Left ventricle myocardium inferior (tissue), 1 donor: ENCODE data around the gene APBA1. TPM values are rescaled to one million over a fixed set of nuclear protein-coding genes. Genes with fewer than 3 reads are reported as not detected.

ENCODE experiments used
- DNase-seq: peaks from one replicate; pipeline ENCODE4 v3.0.0-alpha.2; 2020
- H3K27ac ChIP-seq: fragments of 200-600 bp; replicated peaks from 2 replicates; pipeline ENCODE4 v1.8.0; 2021
- H3K27me3 ChIP-seq: fragments of 200-600 bp; 2 replicates; pipeline ENCODE4 v1.8.0; 2021; ENCODE audit warnings: low read depth
- H3K36me3 ChIP-seq: fragments of 200-600 bp; 2 replicates; pipeline ENCODE4 v1.8.0; 2021
- H3K4me1 ChIP-seq: fragments of 200-600 bp; 2 replicates; pipeline ENCODE4 v1.8.0; 2021
- H3K4me3 ChIP-seq: fragments of 200-600 bp; 2 replicates; pipeline ENCODE4 v1.8.0; 2021; ENCODE audit warnings: mild to moderate bottlenecking, moderate library complexity
- H3K9me3 ChIP-seq: fragments of 200-600 bp; replicated peaks from 2 replicates; pipeline ENCODE4 v1.8.0; 2021
- intact Hi-C: fragments of 100-400 bp; cut with micrococcal nuclease; formaldehyde crosslinking; loops from one replicate; pipeline ENCODE4 v1.11.0; 2022
- total RNA-seq: library from RNA; stranded (reverse); fragmentation: NEBNext Ultra II Directional; extraction: Animal tissue kit (Norgen Biotek cat#: 25700); gene quantifications from one replicate; pipeline ENCODE4 v1.2.1, GENCODE V29; 2021
- TF ChIP-seq, protein P1 (sequence below): fragments of 200-600 bp; IDR thresholded peaks from 2 replicates; pipeline ENCODE4 v1.8.0; 2021; ENCODE audit warnings: antibody characterized with exemption, mild to moderate bottlenecking, borderline replicate concordance
- donor health status: DM: no; HTN: yes; CAD: no; lungs with severe emphysema.

Gene APBA1
- total RNA-seq, 1 donor from 2014 or later: 3.0 TPM

DNA sequence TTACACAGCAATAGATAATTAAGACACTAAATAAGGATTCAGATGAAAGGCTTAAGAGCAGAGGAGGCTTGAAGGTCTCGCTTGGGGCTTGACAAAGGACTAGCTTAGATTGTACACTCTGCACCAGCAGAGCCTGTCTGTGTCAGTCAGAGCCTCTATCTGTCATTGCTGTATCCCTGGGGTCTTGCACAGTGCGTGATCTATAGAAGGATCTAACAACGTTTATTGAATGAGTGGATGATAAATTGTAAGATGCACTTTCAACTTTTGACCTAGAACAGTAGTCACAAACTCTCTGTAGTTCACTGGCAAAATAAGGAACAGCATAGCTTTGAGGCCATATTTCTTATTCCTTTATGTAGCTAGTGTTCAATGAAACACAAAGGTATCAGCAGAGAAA, 173.7 kb downstream of the APBA1 start:
- Histone ChIP-seq H3K4me1 (peaks cover 5% of the 10 kb centered on the region), H3K9me3 (no peaks in the 10 kb centered on the region), H3K27me3 (no peaks in the 10 kb centered on the region), H3K4me3 (no peak overlapping the region), H3K27ac (no peak overlapping the region), H3K36me3 (no peaks in the 10 kb centered on the region)
- TF ChIP-seq, protein P1, sequence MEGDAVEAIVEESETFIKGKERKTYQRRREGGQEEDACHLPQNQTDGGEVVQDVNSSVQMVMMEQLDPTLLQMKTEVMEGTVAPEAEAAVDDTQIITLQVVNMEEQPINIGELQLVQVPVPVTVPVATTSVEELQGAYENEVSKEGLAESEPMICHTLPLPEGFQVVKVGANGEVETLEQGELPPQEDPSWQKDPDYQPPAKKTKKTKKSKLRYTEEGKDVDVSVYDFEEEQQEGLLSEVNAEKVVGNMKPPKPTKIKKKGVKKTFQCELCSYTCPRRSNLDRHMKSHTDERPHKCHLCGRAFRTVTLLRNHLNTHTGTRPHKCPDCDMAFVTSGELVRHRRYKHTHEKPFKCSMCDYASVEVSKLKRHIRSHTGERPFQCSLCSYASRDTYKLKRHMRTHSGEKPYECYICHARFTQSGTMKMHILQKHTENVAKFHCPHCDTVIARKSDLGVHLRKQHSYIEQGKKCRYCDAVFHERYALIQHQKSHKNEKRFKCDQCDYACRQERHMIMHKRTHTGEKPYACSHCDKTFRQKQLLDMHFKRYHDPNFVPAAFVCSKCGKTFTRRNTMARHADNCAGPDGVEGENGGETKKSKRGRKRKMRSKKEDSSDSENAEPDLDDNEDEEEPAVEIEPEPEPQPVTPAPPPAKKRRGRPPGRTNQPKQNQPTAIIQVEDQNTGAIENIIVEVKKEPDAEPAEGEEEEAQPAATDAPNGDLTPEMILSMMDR: no peak
- intact Hi-C loops: no loop called here
- DNase-seq: no peak

- no peak for DNase-seq
- Histone ChIP-seq H3K4me1 (peaks cover 5% of the 10 kb centered on the region), H3K9me3 (no peaks in the 10 kb centered on the region), H3K27ac (no peak overlapping the region), H3K27me3 (no peaks in the 10 kb centered on the region), H3K36me3 (no peaks in the 10 kb centered on the region), H3K4me3 (no peak overlapping the region)
- intact Hi-C loops: no loop called here
- TF ChIP-seq, protein P1: no peak
These were observed 174.4 kb downstream of the APBA1 start for GRCh38 chr9:69497816-69498215.

DNA sequence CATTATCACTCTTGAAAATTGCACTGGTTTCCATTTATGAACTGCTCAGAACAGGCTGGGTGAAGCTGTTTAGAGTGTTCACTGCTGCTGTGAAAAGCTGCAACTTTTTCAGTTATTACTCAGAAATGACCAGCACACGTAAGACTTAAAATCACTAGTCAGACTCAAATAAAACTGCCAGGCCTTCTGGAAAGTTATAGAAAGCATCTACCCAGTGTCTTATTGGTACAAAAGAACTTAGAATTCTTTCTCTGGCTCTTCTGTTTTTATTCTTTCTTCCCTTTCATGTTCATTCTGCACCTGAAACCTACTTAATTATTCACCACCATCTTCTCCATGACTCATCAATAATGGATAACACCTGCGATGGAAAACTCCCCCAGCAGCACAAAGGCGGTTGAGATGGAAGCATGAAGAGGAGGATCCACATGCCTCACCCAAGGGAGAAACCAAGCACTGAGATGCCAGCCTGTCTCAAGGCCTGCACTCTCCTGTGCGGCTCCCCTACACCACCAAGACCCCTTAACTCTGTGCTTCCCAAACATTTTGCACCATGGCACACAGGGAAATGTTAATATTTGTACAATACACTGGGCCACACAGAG, 175.2 kb downstream of the APBA1 start:
- H3K9me3 ChIP-seq: no peaks in the 10 kb centered on the region
- no peaks in the 10 kb centered on the region for H3K27me3 ChIP-seq
- no peaks in the 10 kb centered on the region for H3K36me3 ChIP-seq
- H3K4me3 ChIP-seq: no peak overlapping the region
- no peak overlapping the region for H3K27ac ChIP-seq
- no peak for DNase-seq
- TF ChIP-seq, protein P1: no peak
- intact Hi-C loops: no loop called here
- peaks cover 4% of the 10 kb centered on the region for H3K4me1 ChIP-seq

- Histone ChIP-seq H3K27me3 (no peaks in the 10 kb centered on the region), H3K27ac (no peak overlapping the region), H3K4me3 (no peak overlapping the region), H3K4me1 (no peaks in the 10 kb centered on the region), H3K9me3 (no peaks in the 10 kb centered on the region), H3K36me3 (no peaks in the 10 kb centered on the region)
- intact Hi-C loops: no loop called here
- TF ChIP-seq, protein P1: no peak
- no peak for DNase-seq
These were observed 176.9 kb downstream of the APBA1 start for GRCh38 chr9:69495296-69495695.

GRCh38 chr9:69494763-69495162, 177.4 kb downstream of the APBA1 start:
- H3K27ac ChIP-seq: no peak overlapping the region
- H3K4me1 ChIP-seq: no peaks in the 10 kb centered on the region
- intact Hi-C loops: no loop called here
- no peak overlapping the region for H3K4me3 ChIP-seq
- H3K27me3 ChIP-seq: no peaks in the 10 kb centered on the region
- H3K36me3 ChIP-seq: no peaks in the 10 kb centered on the region
- DNase-seq: no peak
- TF ChIP-seq, protein P1: no peak
- no peaks in the 10 kb centered on the region for H3K9me3 ChIP-seq
